Neuronal stem cell (in vitro differentiated cells): Measurements from ENCODE around the gene NRXN3.

Source experiments
- DNase-seq: peaks from one replicate; pipeline ENCODE4 v3.0.0-alpha.2; 2013; ENCODE audit warnings: low spot score
- H2AFZ ChIP-seq: one replicate; pipeline ENCODE4 v1.6.1; 2013; ENCODE audit warnings: mild to moderate bottlenecking, low read length, inconsistent platforms
- H2AK5ac ChIP-seq: 2 replicates; pipeline ENCODE4 v1.6.1; 2013; ENCODE audit warnings: low read depth, mild to moderate bottlenecking, inconsistent platforms, low read length, moderate library complexity, mixed read lengths
- H2BK120ac ChIP-seq: 2 replicates; pipeline ENCODE4 v1.6.1; 2013; ENCODE audit warnings: low read depth, mild to moderate bottlenecking, inconsistent platforms, low read length, moderate library complexity, mixed read lengths
- H2BK12ac ChIP-seq: one replicate; pipeline ENCODE4 v1.6.1; 2013; ENCODE audit warnings: low read length, inconsistent platforms
- H2BK15ac ChIP-seq: 2 replicates; pipeline ENCODE4 v1.6.1; 2013; ENCODE audit warnings: mild to moderate bottlenecking, low read length, inconsistent platforms, mixed read lengths
- H2BK5ac ChIP-seq: one replicate; pipeline ENCODE4 v1.6.1; 2013; ENCODE audit warnings: inconsistent platforms, mild to moderate bottlenecking, low read length, moderate library complexity
- H3K14ac ChIP-seq: one replicate; pipeline ENCODE4 v1.6.1; 2013; ENCODE audit warnings: low read length, inconsistent platforms
- H3K18ac ChIP-seq: 2 replicates; pipeline ENCODE4 v1.6.1; 2013; ENCODE audit warnings: low read length, inconsistent platforms
- H3K23ac ChIP-seq: 2 replicates; pipeline ENCODE4 v1.6.1; 2013; ENCODE audit warnings: low read depth, mild to moderate bottlenecking, mixed read lengths, low read length, inconsistent platforms; ENCODE audit not compliant: poor library complexity
- H3K27ac ChIP-seq: replicated peaks from 3 replicates; pipeline ENCODE4 v1.5.1; 2013; ENCODE audit warnings: low read length, inconsistent platforms
- H3K27me3 ChIP-seq, 3 experiments: 2 replicates each; pipeline ENCODE4 v1.6.1; 2013; ENCODE audit warnings: low read length in 3 of 3, mild to moderate bottlenecking in 2 of 3, inconsistent platforms in 1 of 3, low read depth in 1 of 3, mixed read lengths in 1 of 3, moderate library complexity in 1 of 3; ENCODE audit not compliant: control insufficient read depth in 3 of 3, insufficient read depth in 3 of 3
- H3K36me3 ChIP-seq, 2 donors: replicated peaks in 1 of 2; 2 replicates each; pipeline ENCODE4 v1.6.1; 2013; ENCODE audit warnings: low read length in 2 of 2; ENCODE audit not compliant: control insufficient read depth in 2 of 2, insufficient read depth in 2 of 2
- H3K4ac ChIP-seq: 2 replicates; pipeline ENCODE4 v1.6.1; 2013; ENCODE audit warnings: inconsistent platforms, mild to moderate bottlenecking, low read length, moderate library complexity
- H3K4me1 ChIP-seq, 2 donors: 1 replicate in 1 of 2; 2 replicates in 1 of 2; pipeline ENCODE4 v1.6.1; 2013; ENCODE audit warnings: low read length in 2 of 2, low read depth in 1 of 2; ENCODE audit not compliant: control insufficient read depth in 2 of 2, insufficient read depth in 1 of 2
- H3K4me2 ChIP-seq: one replicate; pipeline ENCODE4 v1.6.1; 2013; ENCODE audit warnings: mild to moderate bottlenecking, low read length, inconsistent platforms; ENCODE audit not compliant: insufficient read depth, poor library complexity, severe bottlenecking
- H3K4me3 ChIP-seq, 2 donors: 2 replicates each; pipeline ENCODE4 v1.5.1; 2013; ENCODE audit warnings: low read length in 2 of 2, mild to moderate bottlenecking in 2 of 2, inconsistent platforms in 1 of 2, moderate library complexity in 1 of 2
- H3K79me1 ChIP-seq: one replicate; pipeline ENCODE4 v1.6.1; 2013; ENCODE audit warnings: low read depth, mild to moderate bottlenecking, inconsistent platforms, low read length, moderate library complexity
- H3K9ac ChIP-seq: one replicate; pipeline ENCODE4 v1.6.1; 2013; ENCODE audit warnings: mild to moderate bottlenecking, low read depth, low read length, inconsistent platforms; ENCODE audit not compliant: poor library complexity
- H3K9me3 ChIP-seq, 2 donors: replicated peaks in 1 of 2; 2 replicates each; pipeline versions ENCODE3 to v1.6.1; 2013; ENCODE audit warnings: low read length in 2 of 2, mild to moderate bottlenecking in 2 of 2, inconsistent platforms in 1 of 2, low read depth in 1 of 2, mixed read lengths in 1 of 2, moderate library complexity in 1 of 2; ENCODE audit not compliant: control insufficient read depth in 2 of 2, insufficient read depth in 1 of 2
- H4K8ac ChIP-seq: one replicate; pipeline ENCODE4 v1.6.1; 2013; ENCODE audit warnings: low read depth, mild to moderate bottlenecking, inconsistent platforms, low read length, moderate library complexity
- H4K91ac ChIP-seq: one replicate; pipeline ENCODE4 v1.6.1; 2013; ENCODE audit warnings: low read length, low read depth, mild to moderate bottlenecking, inconsistent platforms; ENCODE audit not compliant: poor library complexity
- WGBS, 2 donors: extraction: QIAGEN DNeasy Blood & Tissue Kit; methylation state at CpG; one replicate each; pipeline ENCODE4 v1.1.7; 2013; ENCODE audit warnings: missing lambda C conversion rate in 2 of 2, mixed read lengths in 1 of 2; ENCODE audit not compliant: insufficient read length in 2 of 2, insufficient replicate concordance in 1 of 2; ENCODE audit errors: extremely low coverage in 2 of 2; 5-methylcytosine and 5-hydroxymethylcytosine counted together

The NRXN3 gene

GRCh38 chr14:79576424-79576823 is 1406.3 kb downstream of the NRXN3 start:
- Histone ChIP-seq H3K79me1 (no peaks in the 10 kb centered on the region), H2BK120ac (no peak overlapping the region), H3K27me3 (no peaks in the 10 kb centered on the region), H3K14ac (no peak overlapping the region), H2BK15ac (no peak overlapping the region), H3K4ac (no peak overlapping the region), H4K8ac (no peak overlapping the region), H3K4me3 (no peak overlapping the region), H3K4me2 (no peak overlapping the region), H3K9ac (no peak overlapping the region), H2AFZ (no peak overlapping the region), H3K9me3 (no peaks in the 10 kb centered on the region), H2AK5ac (no peak overlapping the region), H4K91ac (no peak overlapping the region), H3K27ac (peak overlapping the region; percentile 26), H3K18ac (no peak overlapping the region), H2BK12ac (no peak overlapping the region), H3K23ac (no peak overlapping the region), H3K4me1 (peaks cover 7 to 18% of the 10 kb centered on the region in 2 donors), H2BK5ac (no peak overlapping the region), H3K36me3 (no peaks in the 10 kb centered on the region)
- WGBS, 2 donors, result no CpG with 5 or more reads among the region's 4 CpGs
- no peak for DNase-seq

GRCh38 chr14:79578470-79578869 is 1408.3 kb downstream of the NRXN3 start:
- Histone ChIP-seq H4K8ac (no peak overlapping the region), H2BK120ac (no peak overlapping the region), H3K4me3 (no peak overlapping the region), H3K27ac (no peak overlapping the region), H2BK12ac (no peak overlapping the region), H3K4me1 (peaks cover 5 to 17% of the 10 kb centered on the region in 2 donors), H3K4ac (no peak overlapping the region), H2BK15ac (no peak overlapping the region), H2AK5ac (no peak overlapping the region), H3K36me3 (no peaks in the 10 kb centered on the region), H3K9ac (no peak overlapping the region), H4K91ac (no peak overlapping the region), H3K14ac (no peak overlapping the region), H3K23ac (no peak overlapping the region), H3K18ac (no peak overlapping the region), H3K9me3 (no peaks in the 10 kb centered on the region), H2BK5ac (no peak overlapping the region), H3K4me2 (no peak overlapping the region), H2AFZ (peak overlapping the region; percentile 21), H3K27me3 (no peaks in the 10 kb centered on the region), H3K79me1 (no peaks in the 10 kb centered on the region)
- no CpG with 5 or more reads among the region's 3 CpGs for WGBS, 2 donors
- no peak for DNase-seq

GRCh38 chr14:79580414-79580813 is 1410.2 kb downstream of the NRXN3 start:
- H2BK120ac ChIP-seq, result no peak overlapping the region
- no peak overlapping the region for H2AFZ ChIP-seq
- no peak overlapping the region for H2BK15ac ChIP-seq
- no peak overlapping the region for H3K14ac ChIP-seq
- H3K18ac ChIP-seq, result no peak overlapping the region
- no peaks in the 10 kb centered on the region for H3K79me1 ChIP-seq
- H2AK5ac ChIP-seq, result no peak overlapping the region
- no peak overlapping the region for H3K4me3 ChIP-seq
- no peak overlapping the region for H3K27ac ChIP-seq
- H4K91ac ChIP-seq, result no peak overlapping the region
- WGBS, 2 donors, result no CpG with 5 or more reads among the region's 2 CpGs
- H3K4ac ChIP-seq, result no peak overlapping the region
- no peak overlapping the region for H3K23ac ChIP-seq
- no peak overlapping the region for H4K8ac ChIP-seq
- peaks cover 8 to 20% of the 10 kb centered on the region in 2 donors for H3K4me1 ChIP-seq
- no peaks in the 10 kb centered on the region for H3K9me3 ChIP-seq
- no peaks in the 10 kb centered on the region for H3K27me3 ChIP-seq
- no peak for DNase-seq
- H3K4me2 ChIP-seq, result no peak overlapping the region
- H2BK5ac ChIP-seq, result no peak overlapping the region
- no peaks in the 10 kb centered on the region for H3K36me3 ChIP-seq
- no peak overlapping the region for H3K9ac ChIP-seq
- H2BK12ac ChIP-seq, result no peak overlapping the region

DNA sequence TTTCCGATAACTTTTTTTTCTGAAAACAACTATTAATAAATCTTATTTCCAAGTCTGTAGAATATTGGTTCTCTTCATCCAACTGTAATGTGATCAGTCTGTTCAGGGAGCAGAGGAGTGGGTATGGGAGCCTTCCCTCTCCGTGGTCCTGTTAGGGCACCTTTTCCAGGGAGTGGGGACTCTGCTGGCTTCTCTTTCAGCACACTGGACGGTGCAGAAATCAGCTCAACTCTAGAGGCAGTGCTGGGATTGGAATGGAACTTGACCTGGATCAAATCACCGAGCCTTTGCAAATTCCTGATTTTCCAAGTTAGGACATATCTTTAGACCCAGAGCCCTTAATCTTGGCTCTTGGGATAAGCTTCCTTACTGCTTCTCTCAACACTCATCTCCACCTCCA is 1410.7 kb downstream of the NRXN3 start:
- Histone ChIP-seq H3K14ac (no peak overlapping the region), H3K36me3 (no peaks in the 10 kb centered on the region), H2BK12ac (no peak overlapping the region), H3K4me3 (no peak overlapping the region), H3K4me1 (peaks cover 8 to 19% of the 10 kb centered on the region in 2 donors), H3K4ac (no peak overlapping the region), H2BK120ac (no peak overlapping the region), H3K23ac (no peak overlapping the region), H3K9ac (no peak overlapping the region), H4K8ac (no peak overlapping the region), H2BK15ac (peak overlapping the region; percentile 22), H3K27ac (no peak overlapping the region), H3K9me3 (no peaks in the 10 kb centered on the region), H3K4me2 (no peak overlapping the region), H3K79me1 (no peaks in the 10 kb centered on the region), H2AFZ (no peak overlapping the region), H2BK5ac (no peak overlapping the region), H2AK5ac (no peak overlapping the region), H4K91ac (no peak overlapping the region), H3K27me3 (no peaks in the 10 kb centered on the region), H3K18ac (peak overlapping the region; percentile 88)
- no CpG with 5 or more reads among the region's 4 CpGs for WGBS, 2 donors
- no peak for DNase-seq
